ENCODE measurements around the gene PRKRIP1.
"Not testable (repeated sequence)": the region's sequence is repeated elsewhere in the genome, so short reads cannot be mapped to it uniquely, and the experiment has no call there.

Gene PRKRIP1

GRCh38 chr7:102432442-102433218, 36.5 kb downstream of the PRKRIP1 start:
- DNase-seq: no peak

GRCh38 chr7:102433219-102434038, 37.3 kb downstream of the PRKRIP1 start, which contains the start of gene ORAI2:
Gene ORAI2, plus strand, starts transcription at chr7:102433575. Its CDS starts 5,382 bp downstream, at chr7:102438957.
- peak; percentile 80 for DNase-seq

GRCh38 chr7:102434039-102434486, 37.9 kb downstream of the PRKRIP1 start:
- no peak for DNase-seq

DNA sequence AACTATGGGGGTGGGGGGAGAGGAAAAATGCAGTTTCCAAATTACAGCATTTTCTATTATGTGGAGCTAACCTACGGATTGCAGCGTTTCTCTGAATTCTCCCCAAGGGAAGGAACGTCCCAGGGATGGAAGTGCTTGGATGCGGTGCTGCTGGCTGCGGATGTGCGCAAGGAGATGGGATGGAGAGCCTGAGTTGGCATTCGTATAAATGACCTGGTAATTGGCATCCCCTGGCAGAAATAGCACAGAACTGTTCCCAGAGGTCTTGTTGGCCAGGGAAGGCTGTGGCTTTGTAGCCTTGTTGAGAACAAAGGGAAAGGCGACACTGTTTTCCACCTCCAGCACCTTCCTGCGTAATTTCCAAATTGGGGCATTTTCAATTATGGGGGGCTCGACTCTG, 40.0 kb downstream of the PRKRIP1 start:
- no peak for DNase-seq

GRCh38 chr7:102439963-102440795, 44.0 kb downstream of the PRKRIP1 start:
- peak; percentile 81 for DNase-seq

DNA sequence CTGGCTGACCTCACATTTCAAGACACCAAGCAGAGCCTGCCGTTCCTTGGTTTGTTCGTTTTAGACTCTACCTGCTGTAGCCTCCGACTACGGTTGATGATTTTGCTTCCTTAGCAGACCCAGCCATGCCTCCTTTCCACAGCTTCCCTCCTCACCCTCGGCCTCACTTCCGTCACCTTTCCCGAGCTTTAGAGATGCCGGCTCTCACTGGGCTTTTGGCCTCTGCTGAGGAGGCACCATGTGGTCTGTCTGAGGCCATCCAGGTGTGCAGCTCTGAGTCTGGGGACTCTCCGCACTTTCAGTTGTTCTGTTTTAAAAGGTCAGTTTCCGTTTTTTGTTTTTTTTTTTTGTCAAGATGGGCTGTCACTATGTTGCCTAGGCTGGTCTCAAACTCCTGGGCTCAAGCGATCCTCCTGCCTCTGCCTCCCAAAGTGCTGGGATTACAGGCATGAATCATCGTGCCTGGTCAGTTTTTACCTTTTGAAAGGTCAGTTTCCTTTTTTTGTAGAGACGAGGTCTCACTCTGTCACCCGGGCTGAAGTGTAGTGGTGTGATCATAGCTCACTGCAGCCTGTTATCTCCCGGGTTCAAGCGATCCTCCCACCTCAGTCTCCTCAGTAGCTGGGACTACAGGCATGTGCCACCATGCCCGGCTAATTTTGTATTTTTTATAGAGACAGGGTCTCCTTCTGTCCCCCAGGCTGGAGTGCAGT, 49.0 kb downstream of the PRKRIP1 start:
- DNase-seq: no peak

GRCh38 chr7:102445674-102446071, 49.5 kb downstream of the PRKRIP1 start:
- DNase-seq: no peak

DNA sequence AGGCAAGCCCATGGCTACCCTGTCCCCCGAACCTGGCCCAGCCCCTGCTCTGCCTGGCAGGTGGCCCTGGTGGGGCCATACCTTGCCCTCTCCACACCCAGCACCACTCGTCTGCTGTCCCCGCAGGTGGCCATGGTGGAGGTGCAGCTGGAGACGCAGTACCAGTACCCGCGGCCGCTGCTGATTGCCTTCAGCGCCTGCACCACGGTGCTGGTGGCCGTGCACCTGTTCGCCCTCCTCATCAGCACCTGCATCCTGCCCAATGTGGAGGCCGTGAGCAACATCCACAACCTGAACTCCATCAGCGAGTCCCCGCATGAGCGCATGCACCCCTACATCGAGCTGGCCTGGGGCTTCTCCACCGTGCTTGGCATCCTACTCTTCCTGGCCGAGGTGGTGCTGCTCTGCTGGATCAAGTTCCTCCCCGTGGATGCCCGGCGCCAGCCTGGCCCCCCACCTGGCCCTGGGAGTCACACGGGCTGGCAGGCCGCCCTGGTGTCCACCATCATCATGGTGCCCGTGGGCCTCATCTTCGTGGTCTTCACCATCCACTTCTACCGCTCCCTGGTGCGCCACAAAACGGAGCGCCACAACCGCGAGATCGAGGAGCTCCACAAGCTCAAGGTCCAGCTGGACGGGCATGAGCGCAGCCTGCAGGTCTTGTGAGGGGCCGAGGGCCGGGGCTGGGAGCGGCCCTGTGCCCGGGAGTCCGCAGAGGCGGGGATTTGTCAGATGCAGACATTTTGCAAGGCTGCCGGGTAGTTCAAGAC, 50.4 kb downstream of the PRKRIP1 start:
- DNase-seq: no peak

DNA sequence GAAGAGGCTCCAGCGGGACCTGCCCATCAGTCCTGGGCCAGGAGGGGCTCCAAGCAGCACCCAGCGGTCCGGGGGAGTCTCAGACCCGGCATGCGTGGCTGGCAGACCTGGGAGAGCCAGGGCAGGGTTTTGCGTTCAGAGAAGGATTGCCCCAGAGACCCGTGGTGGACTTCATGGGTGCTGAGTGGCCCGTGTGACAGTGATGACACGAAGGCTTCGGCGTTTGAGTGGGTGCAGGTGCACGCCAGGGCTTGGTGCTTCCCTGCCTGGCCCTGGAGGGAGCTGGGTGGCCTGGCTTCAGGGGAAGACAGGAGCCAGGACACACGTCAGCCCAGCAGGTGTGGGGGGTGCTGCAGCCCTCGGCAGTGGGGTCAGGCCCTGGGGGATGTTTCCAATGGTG, 51.1 kb downstream of the PRKRIP1 start:
- no peak for DNase-seq

- no peak for DNase-seq
Observed at GRCh38 chr7:102449136-102449535, 53.0 kb downstream of the PRKRIP1 start.

GRCh38 chr7:102450242-102450641, 54.1 kb downstream of the PRKRIP1 start:
- DNase-seq: no peak

DNA sequence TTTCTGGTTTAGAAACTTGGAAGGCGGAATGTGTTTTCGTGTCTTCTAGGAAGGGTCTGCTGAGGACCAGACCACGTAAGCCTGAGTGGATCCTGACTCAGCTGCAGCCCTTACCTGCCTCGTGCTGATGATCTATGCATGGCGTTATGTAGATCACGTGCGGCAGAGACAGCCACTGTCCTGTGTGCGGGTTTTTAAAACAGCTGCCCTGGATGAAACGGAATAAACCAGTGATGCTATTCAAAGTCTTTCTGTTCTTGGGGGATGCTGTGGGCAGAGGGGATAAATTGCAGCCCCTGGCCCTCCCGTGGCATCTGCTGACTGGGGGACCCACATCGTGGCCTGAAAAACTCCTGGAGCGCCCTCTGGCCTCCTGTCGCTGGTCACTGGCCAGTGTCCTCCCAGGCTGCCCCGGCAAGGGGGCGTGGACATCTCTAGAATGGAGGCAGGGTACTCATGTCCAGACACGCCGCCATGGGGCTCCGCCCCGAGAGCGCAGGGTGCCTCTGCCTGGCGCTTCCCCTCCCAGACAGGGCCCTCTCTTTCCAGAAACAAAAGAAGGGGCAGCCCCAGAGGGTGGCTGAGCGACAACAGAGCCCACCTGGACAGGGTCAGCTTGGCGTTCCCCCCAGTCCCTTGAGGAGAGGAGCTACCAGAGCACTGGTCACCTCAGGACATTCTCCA, 55.4 kb downstream of the PRKRIP1 start:
- DNase-seq: no peak

DNA sequence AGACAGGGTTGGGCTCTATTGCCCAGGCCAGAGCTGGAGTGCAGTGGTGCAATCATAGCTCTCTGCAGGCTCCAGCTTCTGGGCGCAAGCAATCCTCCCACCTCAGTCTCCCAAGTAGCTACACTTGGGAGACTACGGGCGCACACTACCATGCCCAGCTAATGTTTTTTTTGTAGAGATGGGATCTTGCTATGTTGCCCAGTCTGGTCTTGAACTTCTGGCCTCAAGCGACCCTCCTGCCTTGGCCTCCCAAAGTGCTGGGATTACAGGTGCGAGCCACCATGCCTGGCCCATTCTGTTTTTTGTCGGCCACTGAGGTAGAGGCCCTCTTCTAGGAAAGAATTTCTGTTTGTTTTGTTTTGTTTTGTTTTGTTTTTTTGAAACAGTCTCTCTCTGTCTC, 56.3 kb downstream of the PRKRIP1 start:
- no peak for DNase-seq

DNA sequence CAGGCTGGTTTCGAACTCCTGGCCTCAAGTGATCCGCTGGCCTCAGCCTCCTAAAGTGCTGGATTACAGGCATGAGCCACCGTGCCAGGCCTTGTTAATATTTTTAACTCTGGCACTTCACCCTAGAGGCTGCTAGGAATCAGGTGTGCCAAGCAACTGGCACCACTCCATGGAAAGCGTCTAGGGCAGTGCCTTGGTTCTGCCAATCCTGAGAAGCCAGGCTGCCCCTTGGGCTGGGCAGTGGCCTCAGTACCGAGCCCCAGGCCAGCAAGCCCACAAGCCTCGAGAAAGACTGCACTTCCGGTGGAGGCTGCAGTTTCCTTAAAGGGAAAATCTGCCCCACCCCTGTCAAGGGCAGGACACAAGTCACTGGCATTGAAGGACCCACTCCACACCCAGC, 57.2 kb downstream of the PRKRIP1 start:
- no peak for DNase-seq

- DNase-seq: no peak
Observed at GRCh38 chr7:102454468-102454867, 58.3 kb downstream of the PRKRIP1 start.

- DNase-seq: not testable (repeated sequence)
Observed at GRCh38 chr7:102454932-102455331, 58.8 kb downstream of the PRKRIP1 start.

DNA sequence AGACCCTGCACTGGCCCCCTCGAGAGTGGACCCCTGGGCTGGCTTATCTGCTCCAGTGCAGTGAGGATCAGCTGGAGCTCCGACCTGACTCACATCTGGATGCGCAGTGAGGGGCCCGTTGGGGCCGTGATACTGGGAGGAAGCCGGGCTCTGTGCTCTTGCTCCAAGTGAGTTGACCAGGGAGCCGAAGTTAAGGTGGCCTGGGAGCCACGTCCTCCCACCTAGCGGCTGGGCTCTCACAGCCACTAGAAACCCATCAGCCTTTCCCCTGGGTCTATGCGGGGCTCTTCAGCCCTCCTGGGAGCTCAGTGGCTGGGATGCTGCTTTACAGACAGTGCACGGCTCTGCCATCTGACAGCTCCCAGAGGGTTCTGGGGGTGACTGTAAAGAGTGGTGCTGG, 59.4 kb downstream of the PRKRIP1 start:
- no peak for DNase-seq

- DNase-seq: no peak
Observed at GRCh38 chr7:102456327-102456726, 60.2 kb downstream of the PRKRIP1 start.

- no peak for DNase-seq
Observed at GRCh38 chr7:102457352-102457924, 61.3 kb downstream of the PRKRIP1 start.

- no peak for DNase-seq
Observed at GRCh38 chr7:102459221-102459844, 63.2 kb downstream of the PRKRIP1 start.

Measured in 8988T (cell line).